ENCODE measurements around the gene MEF2B. TPM values are rescaled to one million over a fixed set of nuclear protein-coding genes. Genes with fewer than 3 reads are reported as not detected.
"Not testable (repeated sequence)": the region's sequence is repeated elsewhere in the genome, so short reads cannot be mapped to it uniquely, and the experiment has no call there.

The MEF2B gene
- total and polyA plus RNA-seq, 8 donors = 0.93 to 7.2 (median 2.9) TPM; not detected in 5

GRCh38 chr19:19106056-19106551, 64.0 kb downstream of the MEF2B start:
- H3K9me3 ChIP-seq = no peaks in the 10 kb centered on the region
- intact Hi-C loops (cut with DNase I; ENCODE audit: low total_unique reads) = no loop called here
- H3K27me3 ChIP-seq = peaks cover 0 to 11% (median 0%) of the 10 kb centered on the region in 3 donors
- WGBS, 5 donors = 35 to 52% (median 42%) methylated on average over 22 to 25 of the region's 25 CpGs
- peak overlapping the region; percentile 35 to 45 (median 38) for H3K4me3 ChIP-seq
- DNase-seq = peak in 1 of 2 donors; percentile 64
- H3K36me3 ChIP-seq = peaks cover 0 to 28% (median 20%) of the 10 kb centered on the region in 4 donors
- peaks cover 15 to 37% (median 25%) of the 10 kb centered on the region in 4 donors for H3K4me1 ChIP-seq
- H3K27ac ChIP-seq = peak overlapping the region in 3 of 5 donors; percentile 11 to 51 (median 46)
- no peak for TF ChIP-seq POLR2AphosphoS5 (IDR thresholded peaks at IDR 0.05)
- no peak for TF ChIP-seq EP300 (IDR thresholded peaks at IDR 0.05)
- TF ChIP-seq CTCF (IDR thresholded peaks at IDR 0.05) = no peak
- no peak for TF ChIP-seq POLR2A (IDR thresholded peaks at IDR 0.05)

- H3K4me1 ChIP-seq = peaks cover 9 to 31% (median 19%) of the 10 kb centered on the region in 4 donors
- H3K27ac ChIP-seq = peak overlapping the region in 2 of 5 donors; percentile 46 to 51
- DNase-seq = peak; percentile 51 to 91
- TF ChIP-seq POLR2A (IDR thresholded peaks at IDR 0.05) (no peak), CTCF (IDR thresholded peaks at IDR 0.05) (no peak), EP300 (IDR thresholded peaks at IDR 0.05) (no peak), POLR2AphosphoS5 (IDR thresholded peaks at IDR 0.05) (no peak)
- H3K27me3 ChIP-seq = peaks cover 0 to 5% (median 0%) of the 10 kb centered on the region in 3 donors
- intact Hi-C loops (cut with DNase I; ENCODE audit: low total_unique reads) = no loop called here
- 15 to 30% (median 21%) methylated on average over 34 to 36 of the region's 36 CpGs for WGBS, 5 donors
- no peaks in the 10 kb centered on the region for H3K9me3 ChIP-seq
- H3K4me3 ChIP-seq = peak overlapping the region; percentile 35 to 45 (median 38)
- peaks cover 0 to 34% (median 26%) of the 10 kb centered on the region in 4 donors for H3K36me3 ChIP-seq
These were observed 64.6 kb downstream of the MEF2B start for GRCh38 chr19:19105365-19106055.

- no peak for DNase-seq
- Histone ChIP-seq H3K4me3 (no peak overlapping the region), H3K27me3 (no peaks in the 10 kb centered on the region), H3K36me3 (peaks cover 0 to 55% (median 35%) of the 10 kb centered on the region in 4 donors), H3K4me1 (peaks cover 4 to 17% (median 12%) of the 10 kb centered on the region in 4 donors), H3K27ac (no peak overlapping the region), H3K9me3 (no peaks in the 10 kb centered on the region)
- 94 to 98% (median 95%) methylated on average over 11 of the region's 11 CpGs for WGBS, 5 donors
- TF ChIP-seq POLR2AphosphoS5 (IDR thresholded peaks at IDR 0.05) = no peak
- TF ChIP-seq POLR2A (IDR thresholded peaks at IDR 0.05) = no peak
- no peak for TF ChIP-seq EP300 (IDR thresholded peaks at IDR 0.05)
- TF ChIP-seq CTCF (IDR thresholded peaks at IDR 0.05) = no peak
- intact Hi-C loops (cut with DNase I; ENCODE audit: low total_unique reads) = no loop called here
These were observed 66.9 kb downstream of the MEF2B start for GRCh38 chr19:19103167-19103566.

- H3K27ac ChIP-seq; H3K4me3 ChIP-seq; H3K9me3 ChIP-seq; H3K27me3 ChIP-seq; DNase-seq; intact Hi-C loops (cut with DNase I; ENCODE audit: low total_unique reads): not testable (repeated sequence)
- WGBS, 5 donors = 97 to 99% (median 97%) methylated on average over 10 of the region's 10 CpGs
- H3K4me1 ChIP-seq = peaks cover 4 to 17% (median 12%) of the 10 kb centered on the region in 4 donors
- H3K36me3 ChIP-seq = peaks cover 0 to 55% (median 35%) of the 10 kb centered on the region in 4 donors
These were observed 67.5 kb downstream of the MEF2B start for GRCh38 chr19:19102566-19102965.

- intact Hi-C loops (cut with DNase I; ENCODE audit: low total_unique reads) = no loop called here
- H3K4me3 ChIP-seq = no peak overlapping the region
- peaks cover 4 to 17% (median 12%) of the 10 kb centered on the region in 4 donors for H3K4me1 ChIP-seq
- no peaks in the 10 kb centered on the region for H3K27me3 ChIP-seq
- no peak for TF ChIP-seq CTCF (IDR thresholded peaks at IDR 0.05)
- TF ChIP-seq POLR2AphosphoS5 (IDR thresholded peaks at IDR 0.05) = no peak
- no peak for TF ChIP-seq EP300 (IDR thresholded peaks at IDR 0.05)
- TF ChIP-seq POLR2A (IDR thresholded peaks at IDR 0.05) = no peak
- H3K9me3 ChIP-seq = no peaks in the 10 kb centered on the region
- H3K36me3 ChIP-seq = peaks cover 6 to 62% (median 43%) of the 10 kb centered on the region in 4 donors
- WGBS, 5 donors = 92 to 100% (median 96%) methylated on average over 4 to 8 of the region's 8 CpGs
- H3K27ac ChIP-seq = no peak overlapping the region
- no peak for DNase-seq
These were observed 68.5 kb downstream of the MEF2B start for GRCh38 chr19:19101540-19101939.
